ENCODE measurements around the gene POU6F2. TPM values are rescaled to one million over a fixed set of nuclear protein-coding genes. Genes with fewer than 3 reads are reported as not detected.

POU6F2 gene
- total and polyA plus RNA-seq, 2 experiments from 2014 or later, result 7.2 to 7.3 TPM

- TF ChIP-seq ZNF462 (CRISPR knock-in tag; IDR thresholded peaks at IDR 0.05), result no peak
Observed at GRCh38 chr7:39153647-39154046, 175.9 kb downstream of the POU6F2 start (continued).

GRCh38 chr7:39154815-39155214 lies 177.1 kb downstream of the POU6F2 start:
- no peaks in the 10 kb centered on the region for H3K9me3 Mint-ChIP-seq
- no peaks in the 10 kb centered on the region for H3K4me1 Mint-ChIP-seq
- Histone ChIP-seq H3F3A (replicated peaks; ENCODE audit: low read depth) (no peaks in the 10 kb centered on the region), H3K4me2 (no peak overlapping the region), H3K9me2 (ENCODE audit: insufficient read depth) (no peaks in the 10 kb centered on the region; the same call in 1 of the 2 replicates), H3K4me1 (ENCODE audit: insufficient read depth) (no peaks in the 10 kb centered on the region), H3K27ac (ENCODE audit: low read depth) (no peak overlapping the region), H3K36me3 (ENCODE audit: insufficient read depth) (no peaks in the 10 kb centered on the region), H4K20me1 (replicated peaks; ENCODE audit: insufficient read depth) (no peaks in the 10 kb centered on the region), H2AFZ (no peak overlapping the region), H3K27me3 (ENCODE audit: insufficient read depth) (no peaks in the 10 kb centered on the region), H3K79me2 (replicated peaks; ENCODE audit: insufficient read depth) (no peaks in the 10 kb centered on the region), H3K4me3 (no peak overlapping the region)
- H3K27ac Mint-ChIP-seq, result peak overlapping the region; percentile 16; the same call in 1 of the 2 replicates
- H3K4me3 Mint-ChIP-seq, result no peak overlapping the region
- no peaks in the 10 kb centered on the region for H3K36me3 Mint-ChIP-seq (ENCODE audit: low read depth)
- no peaks in the 10 kb centered on the region for H3K27me3 Mint-ChIP-seq (ENCODE audit: insufficient read depth, low read depth, poor library complexity)
- no peak for ATAC-seq
- DNase-seq (ENCODE audit: low spot score), result no peak
- no peak for TF ChIP-seq JUNB (IDR thresholded peaks at IDR 0.05; ENCODE audit: unreplicated experiment)
- no peak for TF ChIP-seq EZH2 (IDR thresholded peaks at IDR 0.05; ENCODE audit: low read depth, unreplicated experiment)
- TF ChIP-seq POLR2AphosphoS5 (IDR thresholded peaks at IDR 0.05; ENCODE audit: low read depth), result no peak
- no peak for TF ChIP-seq ZNF331 (CRISPR knock-in tag; IDR thresholded peaks at IDR 0.05; ENCODE audit: low read depth)
- no peak for TF ChIP-seq REST (IDR thresholded peaks at IDR 0.05; ENCODE audit: unreplicated experiment)
- no peak for TF ChIP-seq NANOG (IDR thresholded peaks at IDR 0.05; ENCODE audit: borderline replicate concordance)
- TF ChIP-seq ETS1 (IDR thresholded peaks at IDR 0.05), result no peak
- TF ChIP-seq CTCF (conservative IDR thresholded peaks at IDR 0.05; ENCODE audit: low read depth in 2 of 2), result no peak
- no peak for TF ChIP-seq CREB1 (CRISPR knock-in tag; IDR thresholded peaks at IDR 0.05; ENCODE audit: low read depth)
- TF ChIP-seq STAT1 (IDR thresholded peaks at IDR 0.05; ENCODE audit: unreplicated experiment), result no peak

All from GM23338 (cell line).